ENCODE data around the gene C10orf88. TPM values are rescaled to one million over a fixed set of nuclear protein-coding genes. Genes with fewer than 3 reads are reported as not detected.
A peak's percentile ranks its signal among the peaks of the same experiment; 100 is the strongest.

C10orf88 gene
- total and polyA plus RNA-seq, 2 of the 13 experiments (the other 11 are each of a cell fraction or from before 2014, with no cell fraction given) = 4.6 to 11.8 TPM

- TF ChIP-seq, protein P1, sequence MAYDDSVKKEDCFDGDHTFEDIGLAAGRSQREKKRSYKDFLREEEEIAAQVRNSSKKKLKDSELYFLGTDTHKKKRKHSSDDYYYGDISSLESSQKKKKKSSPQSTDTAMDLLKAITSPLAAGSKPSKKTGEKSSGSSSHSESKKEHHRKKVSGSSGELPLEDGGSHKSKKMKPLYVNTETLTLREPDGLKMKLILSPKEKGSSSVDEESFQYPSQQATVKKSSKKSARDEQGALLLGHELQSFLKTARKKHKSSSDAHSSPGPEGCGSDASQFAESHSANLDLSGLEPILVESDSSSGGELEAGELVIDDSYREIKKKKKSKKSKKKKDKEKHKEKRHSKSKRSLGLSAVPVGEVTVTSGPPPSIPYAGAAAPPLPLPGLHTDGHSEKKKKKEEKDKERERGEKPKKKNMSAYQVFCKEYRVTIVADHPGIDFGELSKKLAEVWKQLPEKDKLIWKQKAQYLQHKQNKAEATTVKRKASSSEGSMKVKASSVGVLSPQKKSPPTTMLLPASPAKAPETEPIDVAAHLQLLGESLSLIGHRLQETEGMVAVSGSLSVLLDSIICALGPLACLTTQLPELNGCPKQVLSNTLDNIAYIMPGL (CRISPR knock-in tag; IDR thresholded peaks at IDR 0.05; ENCODE audit: borderline replicate concordance in 1 of 2, low read depth in 1 of 2) = peak in 1 of 2 experiments; percentile 98; a peak in 2 of 4 replicates
- peak; percentile 99 for TF ChIP-seq ZNF343 (CRISPR knock-in tag; IDR thresholded peaks at IDR 0.05)
- TF ChIP-seq ZNF180 (CRISPR knock-in tag; IDR thresholded peaks at IDR 0.05; ENCODE audit: borderline replicate concordance, low read depth) = peak; percentile 99; the same call in 1 of the 2 replicates
- TF ChIP-seq PREB (CRISPR knock-in tag; IDR thresholded peaks at IDR 0.05) = peak; percentile 100
- TF ChIP-seq CBX1 (IDR thresholded peaks at IDR 0.05; ENCODE audit: low read depth) = no peak
- peak; percentile 91; the same call in 1 of the 2 replicates for TF ChIP-seq CENPX (CRISPR knock-in tag; IDR thresholded peaks at IDR 0.05)
- no peak for TF ChIP-seq EZH2 (conservative IDR thresholded peaks at IDR 0.05; ENCODE audit: low read depth, low read length)
- peak; percentile 99 for TF ChIP-seq MTF2 (CRISPR knock-in tag; IDR thresholded peaks at IDR 0.05; ENCODE audit: borderline replicate concordance)
- peak; percentile 99 for TF ChIP-seq SIN3A (IDR thresholded peaks at IDR 0.05; ENCODE audit: borderline replicate concordance, low read depth, low read length)
- TF ChIP-seq, protein P2, sequence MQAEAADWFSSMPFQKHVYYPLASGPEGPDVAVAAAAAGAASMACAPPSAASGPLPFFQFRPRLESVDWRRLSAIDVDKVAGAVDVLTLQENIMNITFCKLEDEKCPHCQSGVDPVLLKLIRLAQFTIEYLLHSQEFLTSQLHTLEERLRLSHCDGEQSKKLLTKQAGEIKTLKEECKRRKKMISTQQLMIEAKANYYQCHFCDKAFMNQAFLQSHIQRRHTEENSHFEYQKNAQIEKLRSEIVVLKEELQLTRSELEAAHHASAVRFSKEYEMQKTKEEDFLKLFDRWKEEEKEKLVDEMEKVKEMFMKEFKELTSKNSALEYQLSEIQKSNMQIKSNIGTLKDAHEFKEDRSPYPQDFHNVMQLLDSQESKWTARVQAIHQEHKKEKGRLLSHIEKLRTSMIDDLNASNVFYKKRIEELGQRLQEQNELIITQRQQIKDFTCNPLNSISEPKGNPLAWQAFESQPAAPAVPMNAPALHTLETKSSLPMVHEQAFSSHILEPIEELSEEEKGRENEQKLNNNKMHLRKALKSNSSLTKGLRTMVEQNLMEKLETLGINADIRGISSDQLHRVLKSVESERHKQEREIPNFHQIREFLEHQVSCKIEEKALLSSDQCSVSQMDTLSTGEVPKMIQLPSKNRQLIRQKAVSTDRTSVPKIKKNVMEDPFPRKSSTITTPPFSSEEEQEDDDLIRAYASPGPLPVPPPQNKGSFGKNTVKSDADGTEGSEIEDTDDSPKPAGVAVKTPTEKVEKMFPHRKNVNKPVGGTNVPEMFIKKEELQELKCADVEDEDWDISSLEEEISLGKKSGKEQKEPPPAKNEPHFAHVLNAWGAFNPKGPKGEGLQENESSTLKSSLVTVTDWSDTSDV (CRISPR knock-in tag; IDR thresholded peaks at IDR 0.05) = peak; percentile 100
- TF ChIP-seq SALL1 (CRISPR knock-in tag; IDR thresholded peaks at IDR 0.05) = peak; percentile 100
- peak; percentile 96 for TF ChIP-seq ZNF777 (CRISPR knock-in tag; IDR thresholded peaks at IDR 0.05)
- peak; percentile 82; the same call in 1 of the 2 replicates for TF ChIP-seq NFIB (CRISPR knock-in tag; IDR thresholded peaks at IDR 0.05; ENCODE audit: borderline replicate concordance)
- TF ChIP-seq NPAS2 (CRISPR knock-in tag; IDR thresholded peaks at IDR 0.05; ENCODE audit: borderline replicate concordance) = peak; percentile 98
- TF ChIP-seq, protein P3, sequence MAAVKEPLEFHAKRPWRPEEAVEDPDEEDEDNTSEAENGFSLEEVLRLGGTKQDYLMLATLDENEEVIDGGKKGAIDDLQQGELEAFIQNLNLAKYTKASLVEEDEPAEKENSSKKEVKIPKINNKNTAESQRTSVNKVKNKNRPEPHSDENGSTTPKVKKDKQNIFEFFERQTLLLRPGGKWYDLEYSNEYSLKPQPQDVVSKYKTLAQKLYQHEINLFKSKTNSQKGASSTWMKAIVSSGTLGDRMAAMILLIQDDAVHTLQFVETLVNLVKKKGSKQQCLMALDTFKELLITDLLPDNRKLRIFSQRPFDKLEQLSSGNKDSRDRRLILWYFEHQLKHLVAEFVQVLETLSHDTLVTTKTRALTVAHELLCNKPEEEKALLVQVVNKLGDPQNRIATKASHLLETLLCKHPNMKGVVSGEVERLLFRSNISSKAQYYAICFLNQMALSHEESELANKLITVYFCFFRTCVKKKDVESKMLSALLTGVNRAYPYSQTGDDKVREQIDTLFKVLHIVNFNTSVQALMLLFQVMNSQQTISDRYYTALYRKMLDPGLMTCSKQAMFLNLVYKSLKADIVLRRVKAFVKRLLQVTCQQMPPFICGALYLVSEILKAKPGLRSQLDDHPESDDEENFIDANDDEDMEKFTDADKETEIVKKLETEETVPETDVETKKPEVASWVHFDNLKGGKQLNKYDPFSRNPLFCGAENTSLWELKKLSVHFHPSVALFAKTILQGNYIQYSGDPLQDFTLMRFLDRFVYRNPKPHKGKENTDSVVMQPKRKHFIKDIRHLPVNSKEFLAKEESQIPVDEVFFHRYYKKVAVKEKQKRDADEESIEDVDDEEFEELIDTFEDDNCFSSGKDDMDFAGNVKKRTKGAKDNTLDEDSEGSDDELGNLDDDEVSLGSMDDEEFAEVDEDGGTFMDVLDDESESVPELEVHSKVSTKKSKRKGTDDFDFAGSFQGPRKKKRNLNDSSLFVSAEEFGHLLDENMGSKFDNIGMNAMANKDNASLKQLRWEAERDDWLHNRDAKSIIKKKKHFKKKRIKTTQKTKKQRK (IDR thresholded peaks at IDR 0.05; ENCODE audit: low read length) = no peak
- no peak for TF ChIP-seq ZNF282 (IDR thresholded peaks at IDR 0.05; ENCODE audit: partially characterized antibody)
- peak; percentile 99 for TF ChIP-seq ZNF12 (CRISPR knock-in tag; IDR thresholded peaks at IDR 0.05)
- peak; percentile 100 for TF ChIP-seq CC2D1A (CRISPR knock-in tag; IDR thresholded peaks at IDR 0.05)
- peak; percentile 99 for TF ChIP-seq ZNF253 (CRISPR knock-in tag; IDR thresholded peaks at IDR 0.05; ENCODE audit: borderline replicate concordance)
- peak; percentile 100 for TF ChIP-seq SP140L (CRISPR knock-in tag; IDR thresholded peaks at IDR 0.05; ENCODE audit: borderline replicate concordance)
- TF ChIP-seq GZF1 (CRISPR knock-in tag; IDR thresholded peaks at IDR 0.05) = peak; percentile 97
These were observed 42.0 kb downstream of the C10orf88 start (continued) for GRCh38 chr10:122911889-122912484.

Measured in HepG2 (cell line).